ENCODE measurements around the gene ZFY.

ZFY gene

GRCh38 chrY:2949590-2950252 is 14.5 kb downstream of the ZFY start:
- DNase-seq (ENCODE audit: low spot score), result no peak
- POLR2A ChIA-PET (ENCODE audit: low non-redundant PET), result no interaction called here
- H3K27ac ChIP-seq, result no peak overlapping the region
- TF ChIP-seq CTCF (conservative IDR thresholded peaks at IDR 0.05; ENCODE audit: low read depth), result no peak
- CTCF ChIA-PET, result no interaction called here

DNA sequence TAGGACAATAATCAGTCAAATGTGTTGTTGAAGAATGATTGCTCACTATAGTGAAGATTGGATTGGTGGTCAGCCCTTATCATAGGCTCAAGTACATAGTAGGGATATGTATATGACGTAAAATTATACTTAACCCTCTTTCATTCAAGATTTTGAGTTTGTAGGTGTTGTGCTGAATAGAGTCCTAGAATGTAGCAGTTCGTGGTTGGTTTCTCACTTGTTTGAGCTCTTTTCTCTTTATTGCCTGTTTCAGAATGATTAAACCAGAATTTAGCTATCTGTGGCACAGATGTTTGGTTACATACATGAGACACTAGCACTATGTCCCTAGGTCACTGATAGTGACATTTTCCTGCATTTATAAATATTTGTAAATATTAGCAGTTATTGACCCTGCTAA is 15.5 kb downstream of the ZFY start:
- no peak for DNase-seq (ENCODE audit: low spot score)
- ChIA-PET CTCF (no interaction called here), POLR2A (ENCODE audit: low non-redundant PET) (no interaction called here)
- no peak overlapping the region for H3K27ac ChIP-seq
- no peak for TF ChIP-seq CTCF (conservative IDR thresholded peaks at IDR 0.05; ENCODE audit: low read depth)

- H3K27ac ChIP-seq, result no peak overlapping the region
- no peak for TF ChIP-seq CTCF (conservative IDR thresholded peaks at IDR 0.05; ENCODE audit: low read depth)
- ChIA-PET POLR2A (ENCODE audit: low non-redundant PET) (no interaction called here), CTCF (no interaction called here)
- no peak for DNase-seq (ENCODE audit: low spot score)
Observed at GRCh38 chrY:2952912-2953311, 17.7 kb downstream of the ZFY start.

DNA sequence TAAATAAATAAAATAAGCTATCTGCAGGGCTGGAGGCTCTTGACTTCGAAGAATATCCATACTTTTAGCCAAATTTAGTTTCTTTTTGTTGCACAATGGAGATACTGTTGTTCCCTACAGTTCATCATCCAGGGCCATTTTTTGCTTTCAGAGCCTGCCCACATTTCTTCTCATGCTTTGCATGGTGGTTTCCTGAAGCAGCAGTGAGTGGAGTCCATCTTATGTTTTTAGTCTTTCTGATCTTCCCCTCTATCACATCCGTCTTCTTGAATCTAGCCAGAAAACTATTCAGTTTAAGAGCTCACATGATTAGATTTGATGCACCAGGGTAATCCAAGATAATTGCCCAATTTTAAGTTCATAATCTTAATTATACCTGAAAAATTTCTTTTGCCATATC is 19.6 kb downstream of the ZFY start:
- no peak overlapping the region for H3K27ac ChIP-seq
- ChIA-PET CTCF (no interaction called here), POLR2A (ENCODE audit: low non-redundant PET) (no interaction called here)
- no peak for TF ChIP-seq CTCF (conservative IDR thresholded peaks at IDR 0.05; ENCODE audit: low read depth)
- no peak for DNase-seq (ENCODE audit: low spot score)

GRCh38 chrY:2955561-2955960 is 20.4 kb downstream of the ZFY start:
- no peak for DNase-seq (ENCODE audit: low spot score)
- no peak for TF ChIP-seq CTCF (conservative IDR thresholded peaks at IDR 0.05; ENCODE audit: low read depth)
- ChIA-PET CTCF (no interaction called here), POLR2A (ENCODE audit: low non-redundant PET) (no interaction called here)
- H3K27ac ChIP-seq, result no peak overlapping the region

DNA sequence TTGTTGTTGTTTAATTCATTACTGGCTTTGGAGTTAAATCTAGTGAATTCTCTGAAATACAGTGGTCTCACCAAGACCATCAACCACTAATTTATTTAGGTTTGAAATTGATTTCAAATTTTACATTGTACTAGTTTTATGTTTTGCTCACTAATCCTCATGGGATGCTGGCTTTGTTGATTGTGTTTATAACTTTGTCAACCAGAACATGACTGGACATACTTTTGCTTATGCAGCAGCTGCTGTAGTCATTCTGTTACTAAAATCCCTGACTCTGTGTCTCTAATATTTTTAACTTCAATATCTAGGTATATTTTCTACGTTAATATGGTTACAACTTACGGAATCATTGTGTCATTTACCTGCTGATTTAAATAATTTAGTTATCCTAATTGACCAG is 26.9 kb downstream of the ZFY start:
- no peak overlapping the region for H3K27ac ChIP-seq
- ChIA-PET CTCF (no interaction called here), POLR2A (ENCODE audit: low non-redundant PET) (no interaction called here)
- TF ChIP-seq CTCF (conservative IDR thresholded peaks at IDR 0.05; ENCODE audit: low read depth), result no peak
- DNase-seq (ENCODE audit: low spot score), result no peak

GRCh38 chrY:2964814-2965213 is 29.6 kb downstream of the ZFY start:
- ChIA-PET POLR2A (ENCODE audit: low non-redundant PET) (no interaction called here), CTCF (no interaction called here)
- no peak for DNase-seq (ENCODE audit: low spot score)
- H3K27ac ChIP-seq, result no peak overlapping the region
- TF ChIP-seq CTCF (conservative IDR thresholded peaks at IDR 0.05; ENCODE audit: low read depth), result no peak
